Esophagus mucosa (tissue), 1 donor: ENCODE data around the gene NEK10. TPM values are rescaled to one million over a fixed set of nuclear protein-coding genes. Genes with fewer than 3 reads are reported as not detected.
"Not testable (repeated sequence)": the region's sequence is repeated elsewhere in the genome, so short reads cannot be mapped to it uniquely, and the experiment has no call there.

ENCODE experiments used
- ATAC-seq: fragments of 200-7000 bp; cut with Tn5 transposase; one replicate; pipeline ENCODE4 v1.9.1; 2020
- total RNA-seq: library from RNA; stranded (reverse); gene quantifications from one replicate; pipeline ENCODE4 v1.2.4, GENCODE V29; 2023
- donor health status: DM: yes; HTN: yes; CAD: no.

NEK10 gene
- total RNA-seq, 1 donor from 2014 or later: 0.40 TPM

GRCh38 chr3:27353221-27353620, 16.0 kb downstream of the NEK10 start:
- no peak for ATAC-seq

GRCh38 chr3:27352047-27352446, 17.1 kb downstream of the NEK10 start:
- no peak for ATAC-seq

GRCh38 chr3:27349832-27350231, 19.4 kb downstream of the NEK10 start:
- ATAC-seq: peak; percentile 57

DNA sequence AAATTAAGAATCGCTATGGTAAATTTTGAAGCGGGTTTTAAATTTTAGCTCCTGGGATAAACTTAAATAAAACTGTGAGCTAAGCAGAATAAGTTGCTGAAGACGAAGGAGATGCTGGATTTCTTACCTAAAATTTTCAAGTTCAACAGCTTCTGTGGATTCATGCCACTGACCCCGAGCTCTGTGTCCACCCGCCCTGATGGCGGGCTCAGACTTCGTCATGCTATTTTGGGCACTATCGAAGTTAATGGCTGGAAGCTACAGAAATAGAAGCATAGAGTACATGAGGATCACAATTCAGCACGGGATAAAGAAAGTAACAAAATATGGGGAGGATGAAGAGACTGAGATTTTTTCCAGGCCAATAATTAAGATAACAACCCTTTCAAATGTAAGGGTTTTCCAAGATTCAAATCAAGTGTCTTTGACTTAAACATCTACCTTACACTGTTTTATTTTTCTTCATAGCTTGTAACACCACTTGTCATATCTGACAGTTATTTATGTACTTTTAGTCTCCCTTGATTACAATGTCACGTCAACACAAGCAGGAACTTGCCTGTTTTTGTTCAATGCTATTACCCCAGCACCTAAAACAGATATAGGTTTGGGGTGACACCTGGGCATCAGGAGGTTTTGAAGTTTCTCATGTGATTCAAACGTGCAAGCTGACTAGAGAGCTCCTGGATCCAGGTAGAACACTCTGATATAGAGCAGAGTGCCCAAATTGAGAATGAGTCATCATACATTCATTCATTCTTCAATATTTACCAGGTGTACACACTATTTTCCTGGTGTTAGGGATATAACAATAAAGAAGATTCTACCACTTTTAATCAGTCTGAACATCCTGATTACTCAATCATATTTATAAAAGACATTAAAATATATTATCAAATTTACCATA, 23.0 kb downstream of the NEK10 start:
- ATAC-seq: peak; percentile 47

DNA sequence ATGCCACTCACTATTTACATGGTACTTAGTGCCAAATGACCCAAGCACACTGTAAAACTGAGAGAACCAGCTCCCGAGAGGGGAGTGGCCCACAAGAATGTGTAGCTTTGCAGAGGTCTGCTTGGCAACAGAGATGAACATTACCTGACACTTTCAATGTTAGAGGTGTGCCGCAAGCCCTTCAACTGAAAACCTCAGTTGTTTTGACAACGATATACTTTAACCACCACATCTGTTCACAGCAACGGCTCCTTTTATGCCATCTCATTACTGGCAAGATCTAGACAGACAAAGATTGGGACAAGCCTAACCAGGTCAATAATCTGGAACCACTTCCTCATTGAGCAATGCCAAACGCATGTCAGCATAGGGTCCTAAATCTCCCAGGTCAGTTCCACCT, 23.7 kb downstream of the NEK10 start:
- peak; percentile 79 for ATAC-seq

GRCh38 chr3:27345045-27345444, 24.1 kb downstream of the NEK10 start:
- ATAC-seq: no peak

DNA sequence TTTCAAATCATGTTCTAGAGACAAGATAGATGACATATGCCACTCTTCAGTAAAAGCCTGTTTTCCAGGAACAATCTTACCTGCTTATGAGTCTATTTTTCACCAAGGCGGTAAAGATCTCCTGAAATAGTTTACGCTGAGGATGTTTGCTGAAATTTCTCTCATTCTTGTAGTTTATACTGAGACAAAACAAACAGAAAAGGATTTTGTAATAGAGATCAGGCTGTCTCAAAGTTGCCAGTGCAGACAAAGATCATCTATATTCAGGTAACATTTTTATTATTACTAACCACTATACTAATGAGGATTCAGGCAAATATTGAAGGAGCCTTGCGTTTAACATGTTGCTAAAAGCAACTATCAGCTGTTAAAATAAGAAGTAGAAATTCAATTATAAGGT, 25.0 kb downstream of the NEK10 start:
- ATAC-seq: no peak

GRCh38 chr3:27342267-27342666, 26.9 kb downstream of the NEK10 start:
- no peak for ATAC-seq

DNA sequence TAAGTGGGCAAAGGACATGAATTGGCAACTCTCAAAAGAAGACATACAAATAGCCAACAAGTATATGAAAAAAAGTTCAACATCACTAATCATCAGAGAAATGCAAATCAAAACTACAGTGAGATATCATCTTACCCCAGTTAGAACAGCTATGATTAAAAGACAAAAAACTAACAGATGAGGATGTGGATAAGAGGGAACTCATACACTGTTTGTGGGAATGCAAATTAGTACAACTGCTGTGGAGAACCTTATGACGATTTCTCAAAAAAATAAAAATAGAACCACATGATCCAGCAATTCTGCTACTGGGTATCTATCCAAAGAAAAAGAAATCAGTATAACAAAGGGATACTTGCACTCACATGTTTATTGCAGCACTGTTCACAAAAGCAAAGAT, 28.6 kb downstream of the NEK10 start:
- no peak for ATAC-seq

DNA sequence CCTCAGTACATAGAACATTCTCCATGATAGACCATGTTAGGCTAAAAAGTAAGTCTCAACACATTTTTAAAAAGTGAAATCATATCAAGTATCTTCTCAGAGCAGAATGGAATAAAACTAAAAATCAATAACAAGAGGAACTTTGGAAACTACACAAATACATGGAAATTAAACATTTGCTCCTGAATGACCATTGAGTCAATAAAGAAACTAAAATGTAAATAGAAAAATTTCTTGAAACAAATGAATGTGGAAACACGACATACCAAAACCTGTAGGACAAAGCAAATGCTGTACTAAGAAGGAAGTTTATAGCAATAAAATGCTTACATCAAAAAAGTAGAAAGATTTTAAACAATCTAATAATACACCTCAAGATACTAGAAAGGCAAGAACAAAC, 33.6 kb downstream of the NEK10 start:
- no peak for ATAC-seq

GRCh38 chr3:27333843-27334242, 35.3 kb downstream of the NEK10 start:
- no peak for ATAC-seq

GRCh38 chr3:27328982-27329762, 40.0 kb downstream of the NEK10 start:
- ATAC-seq: not testable (repeated sequence)

DNA sequence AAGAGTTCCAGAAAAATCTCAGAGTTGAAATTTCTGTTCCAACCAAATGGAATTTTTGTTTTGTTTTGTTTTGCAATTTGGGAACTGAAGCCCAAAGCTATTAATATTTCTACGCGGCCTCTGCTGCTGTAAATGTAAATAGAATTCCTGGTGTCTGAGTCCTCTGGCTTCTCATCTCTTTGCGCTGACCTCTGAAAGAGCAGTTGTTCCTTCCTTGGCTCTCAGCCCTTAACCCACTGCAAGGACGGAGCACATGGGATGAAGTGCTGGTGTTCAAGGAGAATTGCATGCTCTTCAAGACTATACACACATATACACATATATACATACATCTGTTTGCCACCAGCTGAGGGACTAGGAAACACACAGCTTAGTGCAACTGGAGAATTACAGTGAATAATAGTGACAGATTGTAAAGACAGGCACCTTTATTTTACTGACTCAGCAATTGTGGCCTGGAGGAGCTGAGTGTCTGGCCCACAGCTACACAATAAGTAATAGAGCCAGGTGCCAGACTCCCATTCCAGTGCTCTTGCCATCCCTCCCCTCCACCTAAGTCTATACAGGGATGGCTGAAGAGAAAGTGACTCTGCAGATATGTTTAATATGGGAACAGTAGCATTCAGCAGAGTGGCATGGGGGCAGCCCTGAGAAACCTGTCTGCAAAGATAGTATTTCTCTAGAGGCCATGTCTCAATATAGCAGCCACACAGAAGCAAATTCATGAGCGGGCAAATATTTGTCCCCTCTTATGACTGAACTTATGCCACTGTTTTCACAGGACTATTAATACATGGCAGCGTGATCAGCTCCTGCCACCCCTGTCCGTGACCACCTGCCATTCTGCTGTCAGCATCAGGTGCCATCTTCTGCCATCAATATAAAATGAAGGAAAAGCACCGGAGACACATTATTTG, 42.3 kb downstream of the NEK10 start:
- ATAC-seq: no peak

DNA sequence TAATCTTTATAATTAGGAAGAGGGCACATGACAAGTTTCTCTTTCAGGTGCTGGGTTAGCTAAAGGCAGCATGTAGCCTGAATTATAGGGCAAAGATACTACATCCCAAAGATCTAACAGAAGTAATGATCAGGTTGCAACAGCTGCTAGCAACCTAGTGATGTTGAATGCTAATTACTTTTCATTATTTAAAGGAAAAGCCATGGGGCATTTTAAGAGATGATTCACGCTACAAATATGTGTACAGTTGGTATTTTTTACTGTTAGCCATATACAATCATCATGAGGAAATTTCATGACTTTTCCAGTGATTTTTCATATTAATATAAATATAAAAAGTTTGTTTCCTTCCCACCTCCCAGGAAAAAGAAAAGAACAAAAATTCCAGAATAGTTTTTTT, 43.0 kb downstream of the NEK10 start:
- no peak for ATAC-seq

- ATAC-seq: no peak
These were observed 43.8 kb downstream of the NEK10 start for GRCh38 chr3:27325419-27325818.

DNA sequence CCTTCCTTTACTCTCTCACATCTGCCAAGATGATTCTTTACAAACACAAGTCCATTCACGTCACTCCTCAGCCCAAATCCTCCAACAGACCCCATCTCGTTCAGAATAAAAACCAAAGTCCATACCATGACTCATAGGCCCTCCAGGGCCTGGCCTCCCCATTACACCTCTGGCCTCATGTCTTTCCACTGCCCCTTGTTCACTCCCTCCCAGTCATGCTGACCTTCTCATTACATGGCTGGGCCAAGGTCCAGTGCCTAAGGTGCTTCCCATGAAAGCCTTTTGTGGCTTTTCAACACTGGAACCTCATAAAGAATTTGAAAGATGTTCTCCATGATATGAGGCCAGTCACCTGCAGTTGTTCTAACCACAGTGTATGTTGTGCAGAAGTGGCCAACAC, 44.5 kb downstream of the NEK10 start:
- no peak for ATAC-seq

DNA sequence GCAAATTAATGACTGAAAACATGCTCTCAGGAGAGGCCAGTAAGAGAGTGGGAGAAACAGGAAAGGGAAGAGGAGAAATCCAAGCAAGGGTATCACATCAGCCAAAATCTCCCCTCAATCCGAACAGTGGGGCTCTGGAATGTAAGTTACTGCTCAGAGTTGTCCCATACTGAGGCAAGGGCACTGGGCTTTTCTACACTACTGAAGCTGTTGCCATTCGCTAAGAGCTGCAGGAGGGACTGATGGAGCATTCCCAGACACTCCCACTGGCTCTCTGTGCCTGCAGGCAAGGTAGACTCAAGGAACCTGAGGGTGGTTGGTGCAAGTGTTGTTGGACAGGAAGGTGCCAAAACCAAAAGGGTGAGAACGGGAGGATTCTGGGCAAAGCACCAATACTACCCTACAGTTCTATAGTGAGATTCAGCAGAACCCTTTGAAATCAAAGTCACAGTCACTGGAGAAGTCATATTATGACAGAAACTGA, 46.1 kb downstream of the NEK10 start:
- ATAC-seq: no peak

DNA sequence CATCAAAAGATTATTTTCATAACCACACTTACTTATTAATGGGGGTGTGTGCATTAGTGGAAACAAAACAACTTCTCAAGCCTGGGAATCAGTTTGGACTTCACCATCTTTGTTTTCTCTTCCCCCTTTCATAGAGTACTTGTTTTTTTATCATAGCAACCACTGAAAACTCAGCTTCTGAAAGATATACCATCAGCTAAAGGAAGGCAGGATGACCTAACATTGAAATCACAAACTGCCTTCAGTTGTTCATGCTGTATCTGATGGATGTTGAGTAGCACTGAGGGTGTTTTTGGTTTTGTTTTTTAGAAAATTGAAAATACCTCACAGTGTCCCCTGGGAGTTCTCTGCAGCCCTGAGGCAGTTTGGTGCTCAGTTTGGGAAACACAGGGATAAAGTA, 46.5 kb downstream of the NEK10 start:
- no peak for ATAC-seq

DNA sequence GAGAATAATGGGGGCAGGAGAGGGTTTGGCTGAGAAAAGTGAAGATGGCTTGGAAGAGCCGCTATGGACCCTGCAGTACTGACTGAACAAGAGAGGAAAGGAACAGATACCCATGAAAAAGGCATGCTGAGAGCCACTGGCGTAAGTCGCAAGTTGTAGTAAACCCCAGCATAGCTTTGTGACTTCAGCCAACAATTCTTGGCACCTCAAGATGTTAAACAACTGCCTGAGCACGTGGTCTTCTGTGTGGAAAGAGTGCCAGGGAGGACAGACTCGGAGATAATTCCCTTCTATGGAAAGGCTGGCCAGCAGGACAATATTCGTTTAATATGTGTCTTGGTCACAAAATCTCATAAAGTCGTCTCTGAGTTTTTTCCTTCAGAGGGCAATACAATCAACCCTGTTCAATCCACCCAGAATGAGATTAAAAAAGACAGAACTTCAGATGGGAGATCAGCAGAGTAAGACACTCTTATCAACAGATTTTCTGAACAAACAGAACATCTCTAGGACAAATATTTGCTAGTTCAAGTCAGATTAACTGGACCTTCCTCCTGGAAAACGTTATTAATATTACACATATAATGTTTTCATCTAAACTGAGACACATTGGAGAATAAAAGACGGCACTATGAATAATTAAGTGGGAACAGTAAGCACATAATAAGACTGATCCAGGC, 49.2 kb downstream of the NEK10 start:
- ATAC-seq: no peak

DNA sequence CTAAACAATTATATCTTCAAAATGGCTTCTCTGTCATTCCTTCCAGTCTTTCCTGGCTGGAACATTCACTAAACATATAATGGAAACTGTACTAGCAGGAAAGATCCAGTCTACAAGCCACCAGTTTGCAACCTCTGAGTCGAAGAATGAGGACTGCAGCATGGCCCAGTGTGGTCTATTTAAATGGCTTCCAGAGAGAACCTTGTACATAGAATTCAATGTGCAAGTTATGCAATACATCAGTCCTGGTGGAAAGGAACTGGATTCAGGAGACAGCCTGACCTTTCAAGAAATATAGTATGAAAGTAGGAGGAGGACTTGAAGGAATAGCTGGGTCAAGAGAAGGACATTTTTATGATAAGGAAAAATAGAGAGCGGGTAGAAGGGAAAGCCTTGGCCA, 49.9 kb downstream of the NEK10 start:
- no peak for ATAC-seq

DNA sequence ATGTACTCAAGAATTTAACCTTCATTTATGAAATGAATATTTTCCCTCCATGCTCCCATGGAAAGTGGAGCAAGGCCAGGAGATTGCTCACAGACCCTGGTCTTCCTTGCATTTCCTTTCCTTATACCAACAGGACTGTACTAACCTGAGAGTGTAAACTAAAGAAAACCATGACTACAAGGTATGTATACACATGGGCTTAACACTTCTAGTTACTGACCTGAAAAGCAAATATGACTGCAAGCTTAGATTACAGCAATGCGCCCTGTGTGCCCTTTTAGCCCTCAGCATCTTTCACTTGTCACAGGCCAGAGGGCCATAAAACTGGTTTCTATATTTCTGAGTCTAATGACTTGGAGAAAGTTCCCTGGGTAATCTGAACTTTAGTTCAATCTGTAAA, 52.1 kb downstream of the NEK10 start:
- ATAC-seq: no peak

DNA sequence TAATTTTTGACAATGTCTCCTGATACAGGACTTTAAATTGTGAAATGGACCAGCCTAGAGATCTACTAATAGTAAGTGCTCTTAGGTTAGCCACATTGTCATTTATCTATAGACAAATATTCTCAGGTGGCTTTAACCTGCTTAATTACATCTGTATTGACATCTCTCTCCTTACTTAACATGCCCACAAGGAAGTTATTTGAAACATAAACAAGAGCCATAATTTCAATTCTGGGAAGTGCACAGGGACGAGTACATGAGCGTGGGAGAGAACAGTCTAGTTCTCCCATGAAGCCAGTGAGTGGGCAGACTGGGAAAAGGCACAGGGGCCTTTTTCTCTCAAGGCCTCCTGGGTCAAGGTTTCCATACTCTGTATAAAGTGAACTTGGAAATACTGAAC, 54.2 kb downstream of the NEK10 start:
- ATAC-seq: no peak
